Measurements from ENCODE around the gene INCENP. TPM values are rescaled to one million over a fixed set of nuclear protein-coding genes. Genes with fewer than 3 reads are reported as not detected.
A peak's percentile ranks its signal among the peaks of the same experiment; 100 is the strongest.

Gene INCENP
- total RNA-seq, 6 experiments from 2014 or later = 32.3 to 60.0 (median 54.1) TPM

DNA sequence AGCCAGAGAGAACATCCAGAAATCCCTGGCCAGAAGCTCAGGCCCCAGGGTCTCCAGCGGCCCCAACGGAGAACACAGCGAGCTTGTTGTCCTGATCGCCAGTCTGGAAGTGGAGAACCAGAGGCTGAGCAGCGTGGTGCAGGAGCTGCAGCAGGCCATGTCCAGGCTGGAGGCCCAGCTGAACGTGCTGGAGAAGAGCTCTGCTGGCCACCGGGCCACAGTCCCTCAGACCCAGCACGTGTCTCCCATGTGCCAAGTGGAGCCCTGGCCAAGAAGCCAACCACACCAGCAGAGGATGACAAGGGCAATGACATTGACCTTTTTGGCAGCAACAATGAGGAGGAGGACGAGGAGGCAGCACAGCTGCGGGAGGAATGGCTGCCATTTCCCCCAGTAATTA, 45.6 kb downstream of the INCENP start:
- Mint-ChIP-seq H3K27me3 (ENCODE audit: insufficient read depth) (peaks cover 36% of the 10 kb centered on the region), H3K4me3 (no peak overlapping the region), H3K27ac (no peak overlapping the region), H3K9me3 (no peaks in the 10 kb centered on the region), H3K36me3 (ENCODE audit: low read depth) (no peaks in the 10 kb centered on the region), H3K4me1 (ENCODE audit: low read depth) (peaks cover 19% of the 10 kb centered on the region)
- no peak for TF ChIP-seq CTCF (IDR thresholded peaks at IDR 0.05)
- DNase-seq = no peak

GRCh38 chr11:62169935-62170334, 46.1 kb downstream of the INCENP start:
- H3K4me1 Mint-ChIP-seq (ENCODE audit: low read depth) = peaks cover 19% of the 10 kb centered on the region
- no peak overlapping the region for H3K27ac Mint-ChIP-seq
- H3K9me3 Mint-ChIP-seq = no peaks in the 10 kb centered on the region
- no peaks in the 10 kb centered on the region for H3K36me3 Mint-ChIP-seq (ENCODE audit: low read depth)
- H3K27me3 Mint-ChIP-seq (ENCODE audit: insufficient read depth) = peaks cover 39% of the 10 kb centered on the region
- no peak overlapping the region for H3K4me3 Mint-ChIP-seq
- no peak for TF ChIP-seq CTCF (IDR thresholded peaks at IDR 0.05)
- DNase-seq = no peak

- peak; percentile 83 for TF ChIP-seq CTCF (IDR thresholded peaks at IDR 0.05)
- peak; percentile 65 for DNase-seq
- Mint-ChIP-seq H3K9me3 (no peaks in the 10 kb centered on the region), H3K4me1 (ENCODE audit: low read depth) (peaks cover 19% of the 10 kb centered on the region), H3K36me3 (ENCODE audit: low read depth) (no peaks in the 10 kb centered on the region), H3K27me3 (ENCODE audit: insufficient read depth) (peaks cover 45% of the 10 kb centered on the region), H3K27ac (no peak overlapping the region), H3K4me3 (no peak overlapping the region)
Measured at GRCh38 chr11:62171261-62171723, 47.5 kb downstream of the INCENP start.

DNA sequence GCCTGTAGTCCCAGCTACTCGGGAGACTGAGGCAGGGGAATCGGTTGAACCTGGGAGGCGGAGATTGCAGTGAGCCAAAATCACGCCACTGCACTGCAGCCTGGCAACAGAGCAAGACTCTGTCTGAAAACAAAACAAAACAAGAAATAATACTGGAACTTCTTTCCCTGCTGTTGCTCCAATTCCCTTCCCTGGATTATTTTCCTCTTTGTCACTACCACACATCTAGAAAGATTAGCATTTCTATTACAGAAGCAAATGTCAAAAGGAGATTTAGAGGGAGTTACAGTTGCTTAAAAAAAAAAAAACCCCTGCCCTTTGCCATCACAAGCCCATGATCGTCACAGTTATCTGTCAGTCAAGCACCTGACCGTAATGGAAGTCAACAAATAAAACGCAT, 48.5 kb downstream of the INCENP start:
- Mint-ChIP-seq H3K9me3 (no peaks in the 10 kb centered on the region), H3K27ac (no peak overlapping the region), H3K36me3 (ENCODE audit: low read depth) (no peaks in the 10 kb centered on the region), H3K4me1 (ENCODE audit: low read depth) (peaks cover 19% of the 10 kb centered on the region), H3K27me3 (ENCODE audit: insufficient read depth) (peaks cover 42% of the 10 kb centered on the region), H3K4me3 (no peak overlapping the region)
- TF ChIP-seq CTCF (IDR thresholded peaks at IDR 0.05) = no peak
- no peak for DNase-seq

DNA sequence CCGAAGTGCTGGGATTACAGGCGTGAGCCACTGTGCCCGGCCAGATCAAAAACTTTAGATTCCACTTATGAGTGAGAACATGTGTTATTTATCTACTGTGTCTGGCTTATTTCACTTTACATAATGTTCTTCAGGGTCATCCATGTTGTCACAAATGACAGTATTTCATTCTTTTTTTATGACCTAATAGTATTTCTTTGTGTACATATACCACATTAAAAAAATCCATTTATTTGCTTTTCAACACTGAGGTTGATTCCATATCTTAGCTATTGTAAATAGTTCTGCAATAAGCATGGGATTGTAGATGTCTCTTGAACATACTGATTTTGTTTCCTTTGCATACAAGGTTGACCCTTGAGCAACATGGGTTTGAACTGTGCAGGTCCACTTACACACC, 53.0 kb downstream of the INCENP start:
- no peaks in the 10 kb centered on the region for H3K9me3 Mint-ChIP-seq
- no peaks in the 10 kb centered on the region for H3K4me1 Mint-ChIP-seq (ENCODE audit: low read depth)
- H3K4me3 Mint-ChIP-seq = no peak overlapping the region
- DNase-seq = no peak
- no peak for TF ChIP-seq CTCF (IDR thresholded peaks at IDR 0.05)
- no peaks in the 10 kb centered on the region for H3K36me3 Mint-ChIP-seq (ENCODE audit: low read depth)
- H3K27ac Mint-ChIP-seq = no peak overlapping the region
- H3K27me3 Mint-ChIP-seq (ENCODE audit: insufficient read depth) = peaks cover 36% of the 10 kb centered on the region

DNA sequence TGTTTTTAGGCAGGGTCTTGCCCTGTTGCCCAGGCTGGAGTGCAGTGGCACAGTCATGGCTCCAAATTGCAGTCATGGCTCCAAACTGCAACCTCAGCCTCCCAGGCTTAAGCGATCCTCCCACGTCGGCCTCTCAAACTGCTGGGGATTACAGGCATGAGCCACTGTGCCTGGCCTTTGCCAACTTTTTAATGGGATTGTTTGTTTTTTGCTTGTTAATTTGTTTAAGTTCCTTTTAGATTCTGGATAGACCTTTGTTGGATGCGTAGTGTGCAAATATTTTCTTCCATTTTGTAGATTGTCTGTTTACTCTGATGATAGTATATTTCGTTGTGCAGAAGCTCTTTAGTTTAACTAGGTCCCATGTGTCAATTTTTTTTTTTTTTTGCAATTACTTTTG, 56.2 kb downstream of the INCENP start:
- DNase-seq = no peak
- H3K4me3 Mint-ChIP-seq = no peak overlapping the region
- no peaks in the 10 kb centered on the region; the same call in 1 of the 2 replicates for H3K36me3 Mint-ChIP-seq (ENCODE audit: low read depth)
- no peak for TF ChIP-seq CTCF (IDR thresholded peaks at IDR 0.05)
- H3K4me1 Mint-ChIP-seq (ENCODE audit: low read depth) = no peaks in the 10 kb centered on the region
- H3K9me3 Mint-ChIP-seq = peaks cover 4% of the 10 kb centered on the region; the same call in 1 of the 2 replicates
- H3K27me3 Mint-ChIP-seq (ENCODE audit: insufficient read depth) = peaks cover 27% of the 10 kb centered on the region
- H3K27ac Mint-ChIP-seq = no peak overlapping the region
